Omental fat pad (tissue), 4 donors: ENCODE data around the gene MRPL45. TPM values are rescaled to one million over a fixed set of nuclear protein-coding genes. Genes with fewer than 3 reads are reported as not detected.

Source experiments
- ATAC-seq: fragments of 150-250 bp; one replicate; pipeline ENCODE4 v1.9.1; 2016; ENCODE audit warnings: mild to moderate bottlenecking, moderate library complexity; ENCODE audit not compliant: low FRiP score
- DNase-seq: peaks from one replicate; pipeline ENCODE4 v3.0.0-alpha.2; 2019; ENCODE audit warnings: low spot score
- total RNA-seq, 4 donors: library from RNA; depleted of rRNA; stranded (reverse); fragments of >200 nt; gene quantifications; one replicate each; pipeline ENCODE4 v1.1.0, GENCODE V29; 2016
- TF ChIP-seq, protein P1 (sequence below), 3 donors: fragments of 450-650 bp; IDR thresholded peaks; one replicate each; pipeline ENCODE4 v1.5.1; 2016 to 2017; ENCODE audit warnings: antibody characterized with exemption in 3 of 3, mild to moderate bottlenecking in 3 of 3, moderate library complexity in 2 of 3

The MRPL45 gene
- total RNA-seq, 4 donors from 2014 or later, result 19.1 to 38.4 (median 31.6) TPM

DNA sequence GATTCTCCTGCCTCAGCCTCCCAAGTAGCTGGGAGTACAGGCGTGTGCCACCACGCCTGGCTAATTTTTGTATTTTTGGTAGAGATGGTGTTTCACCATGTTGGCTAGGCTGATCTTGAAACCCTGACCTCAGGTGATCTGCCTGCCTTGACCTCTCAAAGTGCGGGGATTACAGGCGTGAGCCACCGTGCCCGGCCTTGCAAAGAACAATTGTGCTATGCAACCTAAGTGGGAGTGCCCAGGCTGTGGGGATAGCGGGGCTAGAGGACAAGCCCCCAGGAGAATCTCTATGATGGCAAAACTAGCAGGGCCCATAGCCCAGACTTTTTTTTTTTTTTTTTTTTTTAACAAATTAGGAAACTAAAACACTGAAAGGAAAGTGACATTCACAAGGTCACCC lies 48.8 kb downstream of the MRPL45 start:
- ATAC-seq (no peak), DNase-seq (no peak)

DNA sequence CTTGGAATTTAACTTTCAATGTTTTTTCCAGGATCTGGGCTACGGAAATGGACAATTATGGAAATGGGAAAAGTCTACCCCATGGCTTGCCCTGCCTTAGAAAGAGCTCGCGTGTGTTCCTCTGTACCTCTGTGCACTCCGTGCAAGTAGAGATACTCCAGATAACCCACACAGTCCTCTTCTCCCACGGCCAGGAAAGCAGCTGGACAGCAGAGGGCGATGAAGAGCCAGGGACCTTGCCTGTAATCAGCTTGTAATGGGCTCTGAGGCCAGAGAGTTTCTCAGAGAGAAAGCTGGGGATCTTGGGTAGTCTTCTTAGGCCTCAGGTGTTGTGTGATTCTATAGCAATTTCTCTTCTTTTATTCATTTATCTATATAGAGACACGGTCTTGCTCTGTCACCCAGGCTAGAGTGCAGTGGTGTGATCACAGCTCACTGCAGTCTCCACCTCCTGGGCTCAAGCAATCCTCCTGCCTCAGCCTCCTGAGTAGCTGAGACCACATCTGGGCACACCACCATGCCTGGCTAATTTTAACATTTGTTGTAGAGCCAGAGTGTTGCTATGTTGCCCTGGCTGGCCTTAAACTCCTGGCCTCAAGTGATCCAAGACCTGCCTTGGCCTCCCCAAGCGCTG lies 52.2 kb downstream of the MRPL45 start:
- DNase-seq, result peak; percentile 86
- TF ChIP-seq, protein P1, sequence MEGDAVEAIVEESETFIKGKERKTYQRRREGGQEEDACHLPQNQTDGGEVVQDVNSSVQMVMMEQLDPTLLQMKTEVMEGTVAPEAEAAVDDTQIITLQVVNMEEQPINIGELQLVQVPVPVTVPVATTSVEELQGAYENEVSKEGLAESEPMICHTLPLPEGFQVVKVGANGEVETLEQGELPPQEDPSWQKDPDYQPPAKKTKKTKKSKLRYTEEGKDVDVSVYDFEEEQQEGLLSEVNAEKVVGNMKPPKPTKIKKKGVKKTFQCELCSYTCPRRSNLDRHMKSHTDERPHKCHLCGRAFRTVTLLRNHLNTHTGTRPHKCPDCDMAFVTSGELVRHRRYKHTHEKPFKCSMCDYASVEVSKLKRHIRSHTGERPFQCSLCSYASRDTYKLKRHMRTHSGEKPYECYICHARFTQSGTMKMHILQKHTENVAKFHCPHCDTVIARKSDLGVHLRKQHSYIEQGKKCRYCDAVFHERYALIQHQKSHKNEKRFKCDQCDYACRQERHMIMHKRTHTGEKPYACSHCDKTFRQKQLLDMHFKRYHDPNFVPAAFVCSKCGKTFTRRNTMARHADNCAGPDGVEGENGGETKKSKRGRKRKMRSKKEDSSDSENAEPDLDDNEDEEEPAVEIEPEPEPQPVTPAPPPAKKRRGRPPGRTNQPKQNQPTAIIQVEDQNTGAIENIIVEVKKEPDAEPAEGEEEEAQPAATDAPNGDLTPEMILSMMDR (IDR thresholded peaks at IDR 0.05), result peak in 1 of 3 donors; percentile 54
- peak; percentile 63 for ATAC-seq

More for the DNA sequence above, 48.8 kb downstream of the MRPL45 start:
- TF ChIP-seq, protein P1 (IDR thresholded peaks at IDR 0.05), result no peak

DNA sequence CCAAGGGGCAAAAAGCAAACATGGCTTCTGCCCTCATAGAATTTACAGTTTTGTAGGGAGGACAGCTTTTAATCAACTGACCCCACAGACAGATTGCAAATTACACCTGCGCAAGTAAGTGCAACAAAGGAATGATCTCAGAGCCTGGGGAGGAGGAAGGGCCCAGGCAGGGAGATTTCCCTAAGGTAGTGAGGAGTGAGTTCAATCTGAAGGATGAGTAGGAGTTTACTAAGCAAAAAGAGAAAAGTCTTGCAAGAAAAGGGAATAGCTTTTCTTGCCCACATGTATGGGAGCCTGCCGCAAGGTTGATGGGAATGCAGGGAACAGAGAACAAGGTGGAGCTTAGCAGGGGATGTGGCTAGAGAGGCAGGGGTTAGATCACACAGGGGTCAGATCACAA lies 53.1 kb downstream of the MRPL45 start:
- TF ChIP-seq, protein P1 (IDR thresholded peaks at IDR 0.05), result no peak
- ATAC-seq (no peak), DNase-seq (no peak)

DNA sequence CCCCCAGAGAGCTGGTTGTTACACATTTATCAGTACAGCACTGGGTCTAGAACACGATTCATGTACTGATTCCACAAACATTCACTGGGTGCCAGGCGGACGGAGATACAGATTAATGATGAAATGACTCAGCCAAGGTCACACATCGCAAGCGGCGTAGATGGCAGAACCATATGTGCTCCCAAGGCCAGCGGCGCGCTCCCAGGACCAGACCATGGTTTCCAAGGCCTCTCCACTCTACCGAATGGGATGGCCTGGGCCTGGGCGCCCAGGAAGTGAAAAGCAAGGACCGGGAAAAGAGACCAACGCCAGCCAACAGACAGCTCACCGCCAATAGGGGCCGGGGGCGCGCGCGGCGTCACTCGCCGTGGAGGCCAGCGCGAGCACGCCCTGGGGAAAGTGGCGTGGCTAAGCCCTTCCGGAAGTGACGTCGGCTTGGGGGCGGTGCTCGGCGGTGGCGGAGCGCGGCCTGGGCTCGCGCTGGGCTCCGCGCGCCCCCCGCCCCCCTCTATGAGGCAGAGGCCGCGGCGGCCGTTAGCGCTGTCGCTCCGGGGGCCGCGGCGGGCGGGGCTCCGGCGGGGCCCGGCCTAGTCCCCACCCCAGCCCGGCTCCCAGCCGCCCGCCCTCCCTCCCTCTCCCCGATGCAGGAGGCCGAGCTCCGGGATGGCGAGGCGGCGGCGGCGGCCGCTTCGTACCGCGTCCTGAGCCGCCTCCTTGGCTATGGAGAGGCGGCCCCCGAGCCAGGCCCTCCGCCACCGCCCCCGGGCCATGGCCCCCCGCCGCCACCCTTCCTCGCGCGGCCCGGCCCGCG lies 54.6 kb downstream of the MRPL45 start, which contains the start of gene SOCS7:
Gene SOCS7 (plus strand): TSS at position 433 of the 811 bp plus-strand sequence. CDS start 209 bp downstream, at position 642.
- ATAC-seq (peak; percentile 97), DNase-seq (peak; percentile 92)
- TF ChIP-seq, protein P1 (IDR thresholded peaks at IDR 0.05), result no peak

DNA sequence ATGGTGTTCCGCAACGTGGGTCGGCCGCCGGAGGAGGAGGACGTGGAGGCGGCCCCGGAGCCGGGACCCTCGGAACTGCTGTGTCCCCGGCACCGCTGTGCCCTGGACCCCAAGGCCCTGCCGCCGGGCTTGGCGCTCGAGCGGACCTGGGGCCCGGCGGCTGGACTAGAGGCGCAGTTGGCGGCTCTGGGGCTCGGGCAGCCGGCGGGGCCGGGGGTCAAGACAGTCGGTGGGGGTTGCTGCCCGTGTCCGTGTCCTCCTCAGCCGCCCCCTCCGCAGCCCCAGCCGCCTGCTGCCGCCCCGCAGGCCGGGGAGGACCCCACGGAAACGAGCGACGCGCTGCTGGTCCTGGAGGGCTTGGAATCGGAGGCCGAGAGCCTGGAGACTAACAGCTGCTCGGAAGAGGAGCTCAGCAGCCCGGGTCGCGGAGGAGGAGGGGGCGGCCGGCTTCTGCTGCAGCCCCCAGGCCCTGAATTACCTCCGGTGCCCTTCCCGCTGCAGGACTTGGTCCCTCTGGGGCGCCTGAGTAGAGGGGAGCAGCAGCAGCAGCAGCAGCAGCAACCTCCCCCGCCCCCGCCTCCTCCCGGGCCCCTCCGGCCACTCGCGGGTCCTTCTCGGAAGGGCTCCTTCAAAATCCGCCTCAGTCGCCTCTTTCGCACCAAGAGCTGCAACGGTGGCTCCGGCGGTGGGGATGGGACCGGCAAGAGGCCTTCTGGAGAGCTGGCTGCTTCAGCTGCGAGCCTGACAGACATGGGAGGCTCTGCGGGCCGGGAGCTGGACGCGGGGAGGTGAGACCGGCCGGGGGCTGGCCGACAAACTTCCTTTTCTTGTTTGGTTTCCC lies 55.5 kb downstream of the MRPL45 start:
- ATAC-seq (peak; percentile 37), DNase-seq (no peak)
- TF ChIP-seq, protein P1 (IDR thresholded peaks at IDR 0.05), result no peak

DNA sequence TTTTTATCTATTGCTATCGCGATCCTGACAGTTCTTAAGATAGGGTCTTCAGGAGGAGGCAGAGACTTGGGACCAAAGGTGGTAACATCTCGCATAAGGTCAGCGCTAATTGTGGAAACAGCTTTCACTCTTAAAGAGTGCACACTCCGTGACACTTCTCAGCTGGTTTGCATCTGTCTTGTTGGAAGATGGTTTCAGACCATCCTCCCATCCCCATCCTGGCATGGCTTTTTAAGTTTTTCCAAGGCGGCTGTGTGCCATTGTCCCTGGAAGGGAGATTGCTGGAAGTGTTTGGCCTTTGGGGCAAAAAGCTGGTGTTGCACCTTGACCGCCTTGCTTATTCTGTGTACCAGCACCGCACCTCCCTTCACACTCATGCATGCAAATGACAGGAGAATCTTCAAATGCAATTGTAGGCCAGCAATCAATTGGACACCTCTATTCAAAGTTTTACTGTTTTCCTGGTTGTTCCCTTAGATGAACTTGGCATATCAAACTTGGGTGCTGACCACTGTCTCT lies 56.2 kb downstream of the MRPL45 start:
- no peak for ATAC-seq
- TF ChIP-seq, protein P1 (IDR thresholded peaks at IDR 0.05), result no peak
- no peak for DNase-seq
